Endothelial cell of umbilical vein (primary cell): Measurements from ENCODE around the gene GFPT1.

Source experiments
- CTCF ChIP-seq, 2 donors: IDR thresholded peaks; 1 replicate in 1 of 2; 2 replicates in 1 of 2; pipeline ENCODE4 v1.5.1; 2011; ENCODE audit warnings: low read length in 2 of 2, mild to moderate bottlenecking in 2 of 2, moderate library complexity in 2 of 2, control low read depth in 1 of 2, inconsistent platforms in 1 of 2, low read depth in 1 of 2; ENCODE audit not compliant: insufficient read depth in 1 of 2; ENCODE audit errors: extremely low read depth in 1 of 2
- JUN ChIP-seq: IDR thresholded peaks from 2 replicates; pipeline ENCODE4 v1.6.1; 2011; ENCODE audit warnings: borderline replicate concordance, low read depth; ENCODE audit not compliant: insufficient read length, insufficient read depth
- POLR2A ChIP-seq: IDR thresholded peaks from 2 replicates; pipeline ENCODE4 v1.6.1; 2012; ENCODE audit warnings: low read depth, mild to moderate bottlenecking, control low read depth, low read length
- POLR2AphosphoS5 ChIP-seq: IDR thresholded peaks from 2 replicates; pipeline ENCODE4 v1.6.1; 2012; ENCODE audit warnings: low read depth, mild to moderate bottlenecking, control low read depth, low read length, moderate library complexity; ENCODE audit not compliant: insufficient read depth

GRCh38 chr2:69359371-69359770 lies 27.7 kb downstream of the GFPT1 start:
- no peak for TF ChIP-seq CTCF (IDR thresholded peaks at IDR 0.05; ENCODE audit: extremely low read depth in 1 of 2, insufficient read depth in 1 of 2, low read depth in 1 of 2, low read length in 2 of 2)
- no peak for TF ChIP-seq JUN
- no peak for TF ChIP-seq POLR2AphosphoS5
- no peak for TF ChIP-seq POLR2A
